Mammary epithelial cell (primary cell): Measurements from ENCODE around the gene BTBD9.

Source experiments
- CTCF ChIP-seq, 2 donors: IDR thresholded peaks in 1 of 2; conservative IDR thresholded peaks in 1 of 2; 2 replicates each; pipeline ENCODE4 v1.5.1; 2011 to 2012; ENCODE audit warnings: inconsistent platforms in 2 of 2, low read length in 2 of 2, mild to moderate bottlenecking in 2 of 2, control low read depth in 1 of 2, low read depth in 1 of 2; ENCODE audit not compliant: insufficient read depth in 1 of 2; ENCODE audit errors: extremely low read depth in 1 of 2
- EZH2 ChIP-seq: IDR thresholded peaks from 2 replicates; pipeline ENCODE4 v1.6.1; 2012; ENCODE audit warnings: low read length, inconsistent platforms, borderline replicate concordance

- TF ChIP-seq CTCF (conservative IDR thresholded peaks at IDR 0.05 in 1 of 2, IDR thresholded peaks at IDR 0.05 in 1 of 2; ENCODE audit: extremely low read depth in 1 of 2, insufficient read depth in 1 of 2, low read depth in 1 of 2, low read length in 2 of 2), result no peak
- TF ChIP-seq EZH2, result no peak
Measured at GRCh38 chr6:38450717-38451116, 189.0 kb downstream of the BTBD9 start.
